ENCODE data around the gene CSGALNACT2. TPM values are rescaled to one million over a fixed set of nuclear protein-coding genes. Genes with fewer than 3 reads are reported as not detected.

The CSGALNACT2 gene
- total RNA-seq, 1 experiment from 2014 or later, result 30.0 TPM

- Mint-ChIP-seq H3K4me3 (ENCODE audit: unreplicated experiment) (no peak overlapping the region), H3K36me3 (ENCODE audit: insufficient read depth, unreplicated experiment) (no peaks in the 10 kb centered on the region), H3K4me1 (ENCODE audit: insufficient read depth, unreplicated experiment) (no peaks in the 10 kb centered on the region), H3K9me3 (ENCODE audit: unreplicated experiment) (no peaks in the 10 kb centered on the region), H3K27me3 (ENCODE audit: insufficient read depth, unreplicated experiment) (no peaks in the 10 kb centered on the region), H3K27ac (ENCODE audit: low read depth, unreplicated experiment) (no peak overlapping the region)
- POLR2A ChIA-PET, result no interaction called here
- BruUV-seq (replicated peaks), result no TSS peak
- no peak for TF ChIP-seq CTCF (IDR thresholded peaks at IDR 0.05; ENCODE audit: unreplicated experiment)
- intact Hi-C loops (cut with micrococcal nuclease), result no loop called here
- CTCF ChIA-PET, result interaction anchor here (0.6 kb wide), 1 partner anchor 110 kb away, joined by 3 read pairs; no protein-coding TSS in a partner anchor
- no peak for DNase-seq (ENCODE audit: unreplicated experiment)
These were observed 58.1 kb downstream of the CSGALNACT2 start for GRCh38 chr10:43196131-43196980.

- intact Hi-C loops (cut with micrococcal nuclease), result no loop called here
- H3K4me1 Mint-ChIP-seq (ENCODE audit: insufficient read depth, unreplicated experiment), result no peaks in the 10 kb centered on the region
- ChIA-PET POLR2A (no interaction called here), CTCF (interaction anchor here (0.6 to 0.7 kb wide), 2 partner anchors 42 to 109 kb away, joined by 3 to 4 read pairs; no protein-coding TSS in a partner anchor)
- no TSS peak for BruUV-seq (replicated peaks)
- TF ChIP-seq CTCF (IDR thresholded peaks at IDR 0.05; ENCODE audit: unreplicated experiment), result no peak
- no peaks in the 10 kb centered on the region for H3K9me3 Mint-ChIP-seq (ENCODE audit: unreplicated experiment)
- no peak overlapping the region for H3K27ac Mint-ChIP-seq (ENCODE audit: low read depth, unreplicated experiment)
- no peaks in the 10 kb centered on the region for H3K27me3 Mint-ChIP-seq (ENCODE audit: insufficient read depth, unreplicated experiment)
- no peak for DNase-seq (ENCODE audit: unreplicated experiment)
- no peak overlapping the region for H3K4me3 Mint-ChIP-seq (ENCODE audit: unreplicated experiment)
- H3K36me3 Mint-ChIP-seq (ENCODE audit: insufficient read depth, unreplicated experiment), result no peaks in the 10 kb centered on the region
These were observed 59.0 kb downstream of the CSGALNACT2 start for GRCh38 chr10:43196981-43197833.

GRCh38 chr10:43197834-43198681, 59.8 kb downstream of the CSGALNACT2 start:
- DNase-seq (ENCODE audit: unreplicated experiment), result peak; percentile 34
- CTCF ChIA-PET, result interaction anchor here (0.6 to 0.7 kb wide), 2 partner anchors 26 to 43 kb away, joined by 3 to 4 read pairs; no protein-coding TSS in a partner anchor

More at GRCh38 chr10:43197834-43198681, 59.8 kb downstream of the CSGALNACT2 start:
- no peaks in the 10 kb centered on the region for H3K4me1 Mint-ChIP-seq (ENCODE audit: insufficient read depth, unreplicated experiment)
- no peaks in the 10 kb centered on the region for H3K27me3 Mint-ChIP-seq (ENCODE audit: insufficient read depth, unreplicated experiment)
- BruUV-seq (replicated peaks), result no TSS peak
- H3K36me3 Mint-ChIP-seq (ENCODE audit: insufficient read depth, unreplicated experiment), result no peaks in the 10 kb centered on the region
- intact Hi-C loops (cut with micrococcal nuclease), result no loop called here
- no peaks in the 10 kb centered on the region for H3K9me3 Mint-ChIP-seq (ENCODE audit: unreplicated experiment)
- no peak overlapping the region for H3K27ac Mint-ChIP-seq (ENCODE audit: low read depth, unreplicated experiment)
- H3K4me3 Mint-ChIP-seq (ENCODE audit: unreplicated experiment), result no peak overlapping the region
- POLR2A ChIA-PET, result no interaction called here
- TF ChIP-seq CTCF (IDR thresholded peaks at IDR 0.05; ENCODE audit: unreplicated experiment), result no peak

All from MCF 10A (cell line).